ENCODE measurements around the gene SHC4. TPM values are rescaled to one million over a fixed set of nuclear protein-coding genes. Genes with fewer than 3 reads are reported as not detected.

Gene SHC4
- polyA plus RNA-seq, 1 of the 3 experiments (the other 2 are of a cell fraction): 1.6 TPM

DNA sequence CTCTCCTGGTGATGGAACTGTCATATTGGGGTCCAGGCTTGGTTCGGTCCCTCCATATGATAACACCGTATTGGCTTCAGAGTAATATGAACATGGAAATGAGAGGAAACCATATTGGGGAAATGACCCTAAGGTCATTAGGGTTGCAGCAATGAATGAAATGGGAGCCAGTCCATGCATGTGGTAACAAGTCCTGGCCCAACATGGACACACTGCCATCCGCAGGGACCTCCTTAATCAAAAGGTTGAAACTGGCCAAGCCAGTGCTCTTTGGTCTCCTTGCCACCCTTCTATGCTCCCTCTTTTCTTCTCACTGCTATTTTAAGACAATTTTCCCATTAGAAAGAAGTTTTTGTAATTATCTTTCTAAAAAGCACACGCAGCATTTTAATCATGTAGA is 8.3 kb downstream of the SHC4 start:
- POLR2A ChIA-PET: no interaction called here

DNA sequence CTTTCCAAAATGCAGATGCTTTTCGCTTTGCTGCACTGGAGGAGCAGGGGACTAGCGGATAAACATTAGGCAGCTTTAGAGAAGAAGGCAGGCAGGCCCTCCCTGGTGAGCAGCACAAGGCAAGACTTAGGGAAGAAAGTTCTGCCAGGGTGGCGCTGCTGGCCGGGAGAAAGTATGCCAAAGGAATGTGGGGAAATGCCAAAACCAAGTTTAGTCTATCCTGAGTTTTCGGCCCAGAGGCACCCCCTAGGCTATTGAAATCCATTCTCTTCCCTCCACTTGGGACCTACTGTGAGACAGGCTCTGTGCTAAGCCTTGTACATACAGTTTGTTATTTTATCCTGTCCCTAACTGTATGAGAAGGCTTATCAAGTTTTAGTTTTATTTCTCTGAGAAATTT is 9.2 kb downstream of the SHC4 start:
- H3K36me3 ChIP-seq (replicated peaks in 1 of 2; ENCODE audit: control insufficient read depth in 1 of 2, insufficient read depth in 2 of 2, low read length in 1 of 2): no peaks in the 10 kb centered on the region
- no peak overlapping the region for H2AFZ ChIP-seq (ENCODE audit: low read depth)
- H3K9me3 ChIP-seq: no peaks in the 10 kb centered on the region
- TF ChIP-seq NRF1 (IDR thresholded peaks at IDR 0.05; ENCODE audit: low read depth, low read length) (no peak), EZH2phosphoT487 (IDR thresholded peaks at IDR 0.05; ENCODE audit: borderline replicate concordance, low read depth) (no peak), YY1 (IDR thresholded peaks at IDR 0.05; ENCODE audit: low read depth) (no peak), RFX5 (IDR thresholded peaks at IDR 0.05; ENCODE audit: low read length) (no peak), FOXJ3 (CRISPR knock-in tag; IDR thresholded peaks at IDR 0.05) (no peak), CHD2 (IDR thresholded peaks at IDR 0.05; ENCODE audit: low read length, partially characterized antibody) (no peak), EP300 (IDR thresholded peaks at IDR 0.05; ENCODE audit: borderline replicate concordance in 1 of 2, low read depth in 1 of 2, low read length in 1 of 2) (no peak), RCOR1 (IDR thresholded peaks at IDR 0.05; ENCODE audit: low read length) (no peak), ELF1 (IDR thresholded peaks at IDR 0.05) (no peak), RXRA (IDR thresholded peaks at IDR 0.05; ENCODE audit: borderline replicate concordance, low read depth) (no peak), RAD21 (IDR thresholded peaks at IDR 0.05; ENCODE audit: low read length) (no peak), GABPA (IDR thresholded peaks at IDR 0.05; ENCODE audit: low read depth) (no peak), FOSL2 (IDR thresholded peaks at IDR 0.05; ENCODE audit: borderline replicate concordance, low read depth) (no peak), TAF1 (IDR thresholded peaks at IDR 0.05; ENCODE audit: borderline replicate concordance, low read depth, low read length) (no peak)
- TF ChIP-seq, protein P1, sequence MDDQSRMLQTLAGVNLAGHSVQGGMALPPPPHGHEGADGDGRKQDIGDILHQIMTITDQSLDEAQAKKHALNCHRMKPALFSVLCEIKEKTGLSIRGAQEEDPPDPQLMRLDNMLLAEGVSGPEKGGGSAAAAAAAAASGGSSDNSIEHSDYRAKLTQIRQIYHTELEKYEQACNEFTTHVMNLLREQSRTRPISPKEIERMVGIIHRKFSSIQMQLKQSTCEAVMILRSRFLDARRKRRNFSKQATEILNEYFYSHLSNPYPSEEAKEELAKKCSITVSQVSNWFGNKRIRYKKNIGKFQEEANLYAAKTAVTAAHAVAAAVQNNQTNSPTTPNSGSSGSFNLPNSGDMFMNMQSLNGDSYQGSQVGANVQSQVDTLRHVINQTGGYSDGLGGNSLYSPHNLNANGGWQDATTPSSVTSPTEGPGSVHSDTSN (IDR thresholded peaks at IDR 0.05): no peak
- TF ChIP-seq, protein P2, sequence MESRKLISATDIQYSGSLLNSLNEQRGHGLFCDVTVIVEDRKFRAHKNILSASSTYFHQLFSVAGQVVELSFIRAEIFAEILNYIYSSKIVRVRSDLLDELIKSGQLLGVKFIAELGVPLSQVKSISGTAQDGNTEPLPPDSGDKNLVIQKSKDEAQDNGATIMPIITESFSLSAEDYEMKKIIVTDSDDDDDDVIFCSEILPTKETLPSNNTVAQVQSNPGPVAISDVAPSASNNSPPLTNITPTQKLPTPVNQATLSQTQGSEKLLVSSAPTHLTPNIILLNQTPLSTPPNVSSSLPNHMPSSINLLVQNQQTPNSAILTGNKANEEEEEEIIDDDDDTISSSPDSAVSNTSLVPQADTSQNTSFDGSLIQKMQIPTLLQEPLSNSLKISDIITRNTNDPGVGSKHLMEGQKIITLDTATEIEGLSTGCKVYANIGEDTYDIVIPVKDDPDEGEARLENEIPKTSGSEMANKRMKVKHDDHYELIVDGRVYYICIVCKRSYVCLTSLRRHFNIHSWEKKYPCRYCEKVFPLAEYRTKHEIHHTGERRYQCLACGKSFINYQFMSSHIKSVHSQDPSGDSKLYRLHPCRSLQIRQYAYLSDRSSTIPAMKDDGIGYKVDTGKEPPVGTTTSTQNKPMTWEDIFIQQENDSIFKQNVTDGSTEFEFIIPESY (IDR thresholded peaks at IDR 0.05; ENCODE audit: borderline replicate concordance, low read depth): no peak
- TF ChIP-seq, protein P3, sequence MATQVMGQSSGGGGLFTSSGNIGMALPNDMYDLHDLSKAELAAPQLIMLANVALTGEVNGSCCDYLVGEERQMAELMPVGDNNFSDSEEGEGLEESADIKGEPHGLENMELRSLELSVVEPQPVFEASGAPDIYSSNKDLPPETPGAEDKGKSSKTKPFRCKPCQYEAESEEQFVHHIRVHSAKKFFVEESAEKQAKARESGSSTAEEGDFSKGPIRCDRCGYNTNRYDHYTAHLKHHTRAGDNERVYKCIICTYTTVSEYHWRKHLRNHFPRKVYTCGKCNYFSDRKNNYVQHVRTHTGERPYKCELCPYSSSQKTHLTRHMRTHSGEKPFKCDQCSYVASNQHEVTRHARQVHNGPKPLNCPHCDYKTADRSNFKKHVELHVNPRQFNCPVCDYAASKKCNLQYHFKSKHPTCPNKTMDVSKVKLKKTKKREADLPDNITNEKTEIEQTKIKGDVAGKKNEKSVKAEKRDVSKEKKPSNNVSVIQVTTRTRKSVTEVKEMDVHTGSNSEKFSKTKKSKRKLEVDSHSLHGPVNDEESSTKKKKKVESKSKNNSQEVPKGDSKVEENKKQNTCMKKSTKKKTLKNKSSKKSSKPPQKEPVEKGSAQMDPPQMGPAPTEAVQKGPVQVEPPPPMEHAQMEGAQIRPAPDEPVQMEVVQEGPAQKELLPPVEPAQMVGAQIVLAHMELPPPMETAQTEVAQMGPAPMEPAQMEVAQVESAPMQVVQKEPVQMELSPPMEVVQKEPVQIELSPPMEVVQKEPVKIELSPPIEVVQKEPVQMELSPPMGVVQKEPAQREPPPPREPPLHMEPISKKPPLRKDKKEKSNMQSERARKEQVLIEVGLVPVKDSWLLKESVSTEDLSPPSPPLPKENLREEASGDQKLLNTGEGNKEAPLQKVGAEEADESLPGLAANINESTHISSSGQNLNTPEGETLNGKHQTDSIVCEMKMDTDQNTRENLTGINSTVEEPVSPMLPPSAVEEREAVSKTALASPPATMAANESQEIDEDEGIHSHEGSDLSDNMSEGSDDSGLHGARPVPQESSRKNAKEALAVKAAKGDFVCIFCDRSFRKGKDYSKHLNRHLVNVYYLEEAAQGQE (IDR thresholded peaks at IDR 0.05; ENCODE audit: low read depth, low read length): no peak
- no peak for DNase-seq
- H3K79me2 ChIP-seq (ENCODE audit: insufficient read depth): no peaks in the 10 kb centered on the region
- no peaks in the 10 kb centered on the region for H3K27me3 ChIP-seq (ENCODE audit: insufficient read depth)
- no peaks in the 10 kb centered on the region for H3K9me2 ChIP-seq
- WGBS (ENCODE audit: low lambda C conversion rate): 57% methylated on average over 5 of the region's 5 CpGs
- H3K27ac ChIP-seq (ENCODE audit: low read depth in 2 of 2, low read length in 1 of 2): no peak overlapping the region
- H3F3A ChIP-seq (replicated peaks; ENCODE audit: insufficient read depth): no peaks in the 10 kb centered on the region
- POLR2A ChIA-PET: interaction anchor here (0.9 kb wide), 1 partner anchor 76 kb away, joined by 3 read pairs; the partner anchor contains the start of gene EID1
- no peak overlapping the region for H3K9ac ChIP-seq
- no peaks in the 10 kb centered on the region for H3K4me1 ChIP-seq (ENCODE audit: control insufficient read depth in 1 of 2, insufficient read depth in 2 of 2, low read depth in 1 of 2, low read length in 1 of 2)
- no peak overlapping the region for H3K4me3 ChIP-seq (ENCODE audit: low read depth in 2 of 2, low read length in 1 of 2)
- H3K4me2 ChIP-seq: no peak overlapping the region
- H4K20me1 ChIP-seq (ENCODE audit: insufficient read depth): no peaks in the 10 kb centered on the region
- CTCF ChIA-PET: no interaction called here

More for the DNA sequence above, 8.3 kb downstream of the SHC4 start:
- Histone ChIP-seq H3K27me3 (ENCODE audit: insufficient read depth) (no peaks in the 10 kb centered on the region), H3F3A (replicated peaks; ENCODE audit: insufficient read depth) (no peaks in the 10 kb centered on the region), H3K9ac (no peak overlapping the region), H3K4me1 (ENCODE audit: control insufficient read depth in 1 of 2, insufficient read depth in 2 of 2, low read depth in 1 of 2, low read length in 1 of 2) (no peaks in the 10 kb centered on the region), H3K36me3 (replicated peaks in 1 of 2; ENCODE audit: control insufficient read depth in 1 of 2, insufficient read depth in 2 of 2, low read length in 1 of 2) (no peaks in the 10 kb centered on the region), H3K9me3 (no peaks in the 10 kb centered on the region), H3K4me3 (ENCODE audit: low read depth in 2 of 2, low read length in 1 of 2) (no peak overlapping the region), H3K79me2 (ENCODE audit: insufficient read depth) (0 out of 2 replicates have a peak, but pooled peaks cover 3% of the 10 kb centered on the region), H3K4me2 (no peak overlapping the region), H4K20me1 (ENCODE audit: insufficient read depth) (no peaks in the 10 kb centered on the region), H3K9me2 (no peaks in the 10 kb centered on the region), H3K27ac (ENCODE audit: low read depth in 2 of 2, low read length in 1 of 2) (no peak overlapping the region), H2AFZ (ENCODE audit: low read depth) (no peak overlapping the region)
- CTCF ChIA-PET: no interaction called here
- 76% methylated on average over 2 of the region's 4 CpGs for WGBS (ENCODE audit: low lambda C conversion rate)
- DNase-seq: no peak
- TF ChIP-seq JUND (IDR thresholded peaks at IDR 0.05): no peak
- TF ChIP-seq, protein P4, sequence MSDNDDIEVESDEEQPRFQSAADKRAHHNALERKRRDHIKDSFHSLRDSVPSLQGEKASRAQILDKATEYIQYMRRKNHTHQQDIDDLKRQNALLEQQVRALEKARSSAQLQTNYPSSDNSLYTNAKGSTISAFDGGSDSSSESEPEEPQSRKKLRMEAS (IDR thresholded peaks at IDR 0.05; ENCODE audit: low read depth): no peak
